Measurements from ENCODE around the gene IL31.

- TF ChIP-seq, protein P1, sequence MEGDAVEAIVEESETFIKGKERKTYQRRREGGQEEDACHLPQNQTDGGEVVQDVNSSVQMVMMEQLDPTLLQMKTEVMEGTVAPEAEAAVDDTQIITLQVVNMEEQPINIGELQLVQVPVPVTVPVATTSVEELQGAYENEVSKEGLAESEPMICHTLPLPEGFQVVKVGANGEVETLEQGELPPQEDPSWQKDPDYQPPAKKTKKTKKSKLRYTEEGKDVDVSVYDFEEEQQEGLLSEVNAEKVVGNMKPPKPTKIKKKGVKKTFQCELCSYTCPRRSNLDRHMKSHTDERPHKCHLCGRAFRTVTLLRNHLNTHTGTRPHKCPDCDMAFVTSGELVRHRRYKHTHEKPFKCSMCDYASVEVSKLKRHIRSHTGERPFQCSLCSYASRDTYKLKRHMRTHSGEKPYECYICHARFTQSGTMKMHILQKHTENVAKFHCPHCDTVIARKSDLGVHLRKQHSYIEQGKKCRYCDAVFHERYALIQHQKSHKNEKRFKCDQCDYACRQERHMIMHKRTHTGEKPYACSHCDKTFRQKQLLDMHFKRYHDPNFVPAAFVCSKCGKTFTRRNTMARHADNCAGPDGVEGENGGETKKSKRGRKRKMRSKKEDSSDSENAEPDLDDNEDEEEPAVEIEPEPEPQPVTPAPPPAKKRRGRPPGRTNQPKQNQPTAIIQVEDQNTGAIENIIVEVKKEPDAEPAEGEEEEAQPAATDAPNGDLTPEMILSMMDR (conservative IDR thresholded peaks at IDR 0.05; ENCODE audit: low read depth, low read length) = no peak
- TF ChIP-seq USF2 (IDR thresholded peaks at IDR 0.05; ENCODE audit: low read depth, low read length) = no peak
- no peak for TF ChIP-seq BHLHE40 (IDR thresholded peaks at IDR 0.05; ENCODE audit: low read depth, low read length)
- TF ChIP-seq NFE2L2 (IDR thresholded peaks at IDR 0.05; ENCODE audit: low read depth, low read length) = no peak
- no peak for TF ChIP-seq MXI1 (IDR thresholded peaks at IDR 0.05; ENCODE audit: borderline replicate concordance, low read depth, low read length)
These were observed 38.5 kb downstream of the IL31 start for GRCh38 chr12:122135437-122136031.

Measured in IMR-90 (cell line).